K562 (cell line): ENCODE data around the gene DNAJB4. TPM values are rescaled to one million over a fixed set of nuclear protein-coding genes. Genes with fewer than 3 reads are reported as not detected.

Experiments used
- ATAC-seq: fragments of 200-7000 bp; cut with Tn5 transposase; 3 replicates; pipeline ENCODE4 v1.9.1; 2020; ENCODE audit warnings: moderate library complexity
- BruUV-seq: library from RNA; stranded (reverse); fragments of 400-500 nt; replicated peaks from 2 replicates; lab custom pipeline; 2021; lab: Mats Ljungman, UMichigan
- CTCF ChIA-PET: fragments of 300-600 bp; formaldehyde crosslinking; extraction: SDS; loops from one replicate; lab custom pipeline; 2021; ENCODE audit warnings: low intra/inter-chr PET ratio; lab: Yijun Ruan, JAX
- POLR2A ChIA-PET: fragments of 300-600, 350-650 bp; sonication (Branson Sonifier 250); formaldehyde crosslinking; extraction: SDS; loops from one replicate; lab custom pipeline; 2021; ENCODE audit warnings: antibody characterized with exemption, inconsistent platforms; lab: Yijun Ruan, JAX
- DNase-seq, 4 experiments: peaks; one replicate each; pipeline versions ENCODE4 v3.0.0 to v3.0.0-alpha.2; 2011 to 2018; ENCODE audit warnings: low spot score in 3 of 4, mixed read lengths in 3 of 4; ENCODE audit errors: extremely low read depth in 1 of 4
- FAIRE-seq: peaks from 2 replicates; lab custom pipeline; 2011; peaks lifted over from hg19 to GRCh38; lab: Jason Lieb, UNC
- H2AFZ ChIP-seq: 2 replicates; pipeline ENCODE4 v1.6.0; 2011; ENCODE audit warnings: low read depth, low read length, control low read depth, inconsistent platforms
- H3K27ac ChIP-seq: fragments of 200-600 bp; 3 replicates; pipeline ENCODE4 v1.8.0; 2011; ENCODE audit warnings: low read depth, mild to moderate bottlenecking, control low read depth, inconsistent platforms, low read length, moderate library complexity, mixed read lengths; ENCODE audit errors: extremely low read depth
- H3K27me3 ChIP-seq, 2 experiments: fragments of 300-600 bp in 1 of 2; 2 replicates in 1 of 2; 3 replicates in 1 of 2; pipeline versions ENCODE4 v1.6.0 to v1.8.0; 2011; ENCODE audit warnings: inconsistent platforms in 2 of 2, low read length in 2 of 2, mild to moderate bottlenecking in 1 of 2, mixed read lengths in 1 of 2, moderate library complexity in 1 of 2; ENCODE audit not compliant: control insufficient read depth in 2 of 2, insufficient read depth in 2 of 2
- H3K36me3 ChIP-seq: fragments of 300-600 bp; 3 replicates; pipeline ENCODE4 v1.8.0; 2011; ENCODE audit warnings: mild to moderate bottlenecking, low read length, inconsistent platforms; ENCODE audit not compliant: control insufficient read depth, insufficient read depth
- H3K4me1 ChIP-seq, 2 experiments: fragments of 200-600 bp in 1 of 2; replicated peaks in 1 of 2; 2 replicates in 1 of 2; 3 replicates in 1 of 2; pipeline versions ENCODE4 v1.5.1 to v1.8.0; 2011; ENCODE audit warnings: inconsistent platforms in 2 of 2, low read length in 2 of 2, mild to moderate bottlenecking in 1 of 2, mixed read lengths in 1 of 2, moderate library complexity in 1 of 2; ENCODE audit not compliant: control insufficient read depth in 2 of 2, insufficient read depth in 2 of 2
- H3K4me2 ChIP-seq: 2 replicates; pipeline ENCODE4 v1.6.1; 2011; ENCODE audit warnings: low read length, control low read depth, inconsistent platforms, mixed read lengths; ENCODE audit not compliant: insufficient read depth
- H3K4me3 ChIP-seq: fragments of 200-600 bp; sonication (generic), shearing (Covaris generic); 2 replicates; pipeline ENCODE4 v1.5.1; 2016; ENCODE audit warnings: control low read depth, inconsistent platforms
- H3K79me2 ChIP-seq: fragments of 200-600 bp; 3 replicates; pipeline ENCODE4 v1.8.0; 2011; ENCODE audit warnings: low read length, inconsistent platforms; ENCODE audit not compliant: control insufficient read depth, insufficient read depth
- H3K9ac ChIP-seq, 2 experiments: 2 replicates each; pipeline versions ENCODE4 v1.6.0 to v1.6.1; 2011; ENCODE audit warnings: low read depth in 2 of 2, low read length in 2 of 2, control low read depth in 1 of 2, inconsistent platforms in 1 of 2, mild to moderate bottlenecking in 1 of 2, mixed read lengths in 1 of 2; ENCODE audit not compliant: insufficient read depth in 1 of 2
- H3K9me1 ChIP-seq: one replicate; pipeline ENCODE4 v1.6.0; 2011; ENCODE audit warnings: inconsistent platforms, mild to moderate bottlenecking, low read length, moderate library complexity; ENCODE audit not compliant: control insufficient read depth, insufficient read depth
- H3K9me3 ChIP-seq: replicated peaks from 2 replicates; pipeline ENCODE4 v1.5.1; 2011; ENCODE audit warnings: low read depth, low read length, inconsistent platforms; ENCODE audit not compliant: control insufficient read depth, insufficient read depth
- H4K20me1 ChIP-seq: replicated peaks from 2 replicates; pipeline ENCODE4 v1.6.1; 2011; ENCODE audit warnings: low read length, inconsistent platforms, mixed read lengths; ENCODE audit not compliant: control insufficient read depth, insufficient read depth
- BACH1 ChIP-seq: fragments of 200-800 bp; sonication (Bioruptor generic); IDR thresholded peaks from 2 replicates; pipeline ENCODE4 v1.6.1; 2016; ENCODE audit warnings: missing genetic modification characterization, missing compliant biosample characterization
- DMBX1 ChIP-seq: fragments of 250-450 bp; sonication (Bioruptor Pico); IDR thresholded peaks from 2 replicates; pipeline ENCODE4 v1.8.0; 2022; ENCODE audit warnings: inconsistent platforms, mild to moderate bottlenecking, moderate library complexity, borderline replicate concordance
- NFIX ChIP-seq: fragments of 250-450 bp; sonication (Bioruptor Pico); IDR thresholded peaks from 2 replicates; pipeline ENCODE4 v1.4.0; 2020; ENCODE audit warnings: low read depth, mild to moderate bottlenecking, moderate library complexity
- NUFIP1 ChIP-seq: fragments of 450-650 bp; IDR thresholded peaks from 2 replicates; pipeline ENCODE4 v1.6.1; 2018; ENCODE audit not compliant: partially characterized antibody
- PURB ChIP-seq: sonication (generic); formaldehyde crosslinking; IDR thresholded peaks from 2 replicates; pipeline ENCODE4 v1.9.0; 2021; ENCODE audit warnings: low read depth, mild to moderate bottlenecking, missing genetic modification reagents
- SMAD4 ChIP-seq: fragments of 250-450 bp; sonication (Bioruptor Pico); conservative IDR thresholded peaks from 2 replicates; pipeline ENCODE4 v1.8.0; 2021; ENCODE audit warnings: inconsistent platforms, mild to moderate bottlenecking, moderate library complexity
- ZNF644 ChIP-seq: fragments of 200-800 bp; sonication (Bioruptor generic); IDR thresholded peaks from 2 replicates; pipeline ENCODE4 v1.6.1; 2016; ENCODE audit warnings: low read depth, missing genetic modification characterization, missing compliant biosample characterization
- ZNF785 ChIP-seq: fragments of 250-450 bp; sonication (Bioruptor Pico); IDR thresholded peaks from 2 replicates; pipeline ENCODE4 v1.4.0; 2020; ENCODE audit warnings: mild to moderate bottlenecking
- in situ Hi-C: fragments of 300-500 bp; cut with MboI; formaldehyde crosslinking; loops from 4 replicates; pipeline ENCODE4 v1.15.0; 2018; ENCODE audit warnings: inconsistent platforms, mixed read lengths
- intact Hi-C: fragments of 100-400 bp; cut with micrococcal nuclease; formaldehyde crosslinking; loops from 2 replicates; pipeline ENCODE4 v1.14.2; 2022
- polyA plus RNA-seq, 8 experiments: library from polyadenylated mRNA; depleted of rRNA in 4 of 8; stranded (reverse) in 5 of 8; unstranded in 3 of 8; fragments of >200 nt; fragmentation: Nextera tagmentation in 2 of 8; fragmentation: Illumina TruSeq in 1 of 8; extraction: Ambion mirVana in 2 of 8; extraction: Trizol in 1 of 8; gene quantifications; 2 replicates each; pipeline versions ENCODE4 v1.2.1 to v1.2.3, GENCODE V29; 2011 to 2014; ENCODE audit warnings: inconsistent platforms in 1 of 8, missing spikeins in 1 of 8
- total RNA-seq, 7 experiments: library from RNA; depleted of rRNA in 6 of 7; stranded (reverse); fragments of >200 nt in 6 of 7; fragmentation: Illumina TruSeq in 2 of 7; extraction: Trizol in 2 of 7; gene quantifications; 2 replicates each; pipeline versions ENCODE4 v1.2.1 to v1.2.3, GENCODE V29; 2011 to 2021; ENCODE audit warnings: low replicate concordance in 1 of 7
- TF ChIP-seq, protein P1 (sequence below): fragments of 250-450 bp; sonication (Bioruptor Pico); IDR thresholded peaks from 2 replicates; pipeline ENCODE4 v1.8.0; 2022; ENCODE audit warnings: inconsistent platforms

Gene DNAJB4
- total and polyA plus RNA-seq, 9 of the 15 experiments (the other 6 are each of a cell fraction or from before 2014, with no cell fraction given), result 8.5 to 27.7 (median 19.8) TPM

DNA sequence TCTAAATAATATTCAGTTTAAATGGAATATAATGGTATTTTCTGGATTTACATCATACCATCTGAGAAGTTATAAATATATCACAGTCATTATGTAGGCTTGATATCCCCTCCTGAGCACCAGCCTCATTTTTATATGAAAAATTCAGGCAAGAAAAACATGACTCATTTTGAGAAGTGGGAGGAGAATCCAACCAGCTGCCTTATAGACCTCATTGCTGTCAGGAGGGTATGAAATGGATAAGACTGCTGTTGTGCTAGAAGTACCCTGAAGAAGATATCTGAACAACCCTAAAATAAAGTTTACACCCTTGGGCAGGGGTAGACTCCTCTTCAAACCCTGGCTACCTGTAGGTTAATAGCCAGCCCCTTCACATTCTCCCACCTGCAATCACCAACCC, 49.8 kb downstream of the DNAJB4 start:
- no peak overlapping the region for H3K4me2 ChIP-seq
- FAIRE-seq, result no peak
- H3K4me3 ChIP-seq, result no peak overlapping the region
- POLR2A ChIA-PET, result interaction anchor here (1.4 to 1.7 kb wide), 2 partner anchors 18 to 50 kb away, joined by 4 read pairs; partner anchors contain the start of gene DNAJB4
- H3K27me3 ChIP-seq, result no peaks in the 10 kb centered on the region
- H3K27ac ChIP-seq, result no peak overlapping the region
- no TSS peak for BruUV-seq
- no peaks in the 10 kb centered on the region for H3K9me3 ChIP-seq
- no peak for DNase-seq
- in situ Hi-C loops, result no loop called here
- TF ChIP-seq DMBX1 (CRISPR knock-in tag) (no peak), SMAD4 (no peak), ZNF644 (tag) (no peak), PURB (CRISPR knock-in tag) (no peak), ZNF785 (CRISPR knock-in tag) (no peak), BACH1 (tag) (no peak), NUFIP1 (no peak), NFIX (no peak)
- TF ChIP-seq, protein P1, sequence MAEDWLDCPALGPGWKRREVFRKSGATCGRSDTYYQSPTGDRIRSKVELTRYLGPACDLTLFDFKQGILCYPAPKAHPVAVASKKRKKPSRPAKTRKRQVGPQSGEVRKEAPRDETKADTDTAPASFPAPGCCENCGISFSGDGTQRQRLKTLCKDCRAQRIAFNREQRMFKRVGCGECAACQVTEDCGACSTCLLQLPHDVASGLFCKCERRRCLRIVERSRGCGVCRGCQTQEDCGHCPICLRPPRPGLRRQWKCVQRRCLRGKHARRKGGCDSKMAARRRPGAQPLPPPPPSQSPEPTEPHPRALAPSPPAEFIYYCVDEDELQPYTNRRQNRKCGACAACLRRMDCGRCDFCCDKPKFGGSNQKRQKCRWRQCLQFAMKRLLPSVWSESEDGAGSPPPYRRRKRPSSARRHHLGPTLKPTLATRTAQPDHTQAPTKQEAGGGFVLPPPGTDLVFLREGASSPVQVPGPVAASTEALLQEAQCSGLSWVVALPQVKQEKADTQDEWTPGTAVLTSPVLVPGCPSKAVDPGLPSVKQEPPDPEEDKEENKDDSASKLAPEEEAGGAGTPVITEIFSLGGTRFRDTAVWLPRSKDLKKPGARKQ, result no peak
- CTCF ChIA-PET, result no interaction called here
- ATAC-seq, result peak; percentile 11; the same call in 2 of the 3 replicates
- H4K20me1 ChIP-seq, result no peaks in the 10 kb centered on the region
- intact Hi-C loops, result loop anchor here (10.0 kb wide), 1 partner anchor 80 kb away; the partner anchor contains the start of gene FUBP1
- H3K9me1 ChIP-seq, result no peaks in the 10 kb centered on the region
- H2AFZ ChIP-seq, result peak overlapping the region; percentile 84
- peaks cover 0 to 16% of the 10 kb centered on the region in 2 experiments; a peak in 2 of 5 replicates for H3K4me1 ChIP-seq
- no peaks in the 10 kb centered on the region for H3K79me2 ChIP-seq
- H3K36me3 ChIP-seq, result no peaks in the 10 kb centered on the region
- H3K9ac ChIP-seq, result no peak overlapping the region
